Activated T-cell treated with anti-CD3 and anti-CD28 coated beads, Interleukin-2, amount 50 U/mL, for 72 hours (primary cell): ENCODE data around the gene PIGS. TPM values are rescaled to one million over a fixed set of nuclear protein-coding genes. Genes with fewer than 3 reads are reported as not detected.

ENCODE experiments used
- ATAC-seq, 2 donors: fragments of 150-1000 bp; cut with Tn5 transposase; replicated peaks in 1 of 2; 2 replicates each; pipeline ENCODE4 v1.10.0; 2021; ENCODE audit warnings: moderate library complexity in 2 of 2, mild to moderate bottlenecking in 1 of 2
- DNase-seq, 2 donors: peaks; one replicate each; pipeline ENCODE4 v3.0.0; 2021 to 2022; ENCODE audit warnings: mixed read lengths in 1 of 2
- H3K27ac Mint-ChIP-seq: one replicate; pipeline ENCODE4 v1.8.0; 2022; ENCODE audit warnings: mild to moderate bottlenecking, moderate library complexity, mixed read lengths
- H3K27me3 Mint-ChIP-seq: one replicate; pipeline ENCODE4 v1.8.0; 2022; ENCODE audit warnings: low read depth, mixed read lengths
- H3K36me3 Mint-ChIP-seq, 2 donors: one replicate each; pipeline ENCODE4 v1.8.0; 2022; ENCODE audit warnings: mixed read lengths in 2 of 2, mild to moderate bottlenecking in 1 of 2; ENCODE audit not compliant: insufficient read depth in 2 of 2
- H3K4me1 Mint-ChIP-seq: one replicate; pipeline ENCODE4 v1.8.0; 2022; ENCODE audit warnings: low read depth, mixed read lengths
- H3K4me3 Mint-ChIP-seq, 2 donors: one replicate each; pipeline ENCODE4 v1.8.0; 2022; ENCODE audit warnings: mild to moderate bottlenecking in 2 of 2, mixed read lengths in 2 of 2, moderate library complexity in 2 of 2
- H3K9me3 Mint-ChIP-seq, 2 donors: one replicate each; pipeline ENCODE4 v1.8.0; 2022; ENCODE audit warnings: mixed read lengths in 2 of 2
- total RNA-seq, 2 donors: library from RNA; stranded (reverse); gene quantifications; one replicate each; pipeline ENCODE4 v1.2.3, GENCODE V29; 2022

Gene PIGS
- total RNA-seq, 2 donors from 2014 or later, result 46.3 to 53.5 TPM

DNA sequence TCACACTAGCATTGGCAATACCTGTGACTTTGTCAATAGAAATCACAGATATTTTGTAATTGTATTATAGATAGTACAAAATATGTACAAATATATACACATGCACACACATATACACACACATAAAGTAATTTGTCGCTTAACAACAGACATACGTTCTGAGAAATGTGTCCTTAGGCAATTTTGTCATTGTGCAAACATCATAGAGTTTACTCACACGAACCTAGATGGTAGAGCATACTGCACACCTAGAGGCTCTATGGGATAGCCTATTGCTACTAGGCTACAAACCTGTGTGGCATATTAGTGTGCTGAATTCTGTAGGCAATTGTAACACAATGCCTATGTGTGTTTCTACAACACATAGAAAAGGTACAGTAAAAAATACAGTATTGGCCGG, 29.9 kb downstream of the PIGS start:
- no peak for DNase-seq
- no peak for ATAC-seq
- no peaks in the 10 kb centered on the region for H3K36me3 Mint-ChIP-seq
- H3K4me3 Mint-ChIP-seq, result no peak overlapping the region
- H3K27me3 Mint-ChIP-seq, result no peaks in the 10 kb centered on the region
- no peaks in the 10 kb centered on the region for H3K9me3 Mint-ChIP-seq
- H3K4me1 Mint-ChIP-seq, result no peaks in the 10 kb centered on the region
- H3K27ac Mint-ChIP-seq, result no peak overlapping the region

GRCh38 chr17:28540231-28540630, 31.1 kb downstream of the PIGS start:
- H3K27ac Mint-ChIP-seq, result no peak overlapping the region
- no peak overlapping the region for H3K4me3 Mint-ChIP-seq
- DNase-seq, result no peak
- H3K9me3 Mint-ChIP-seq, result no peaks in the 10 kb centered on the region
- no peaks in the 10 kb centered on the region for H3K4me1 Mint-ChIP-seq
- peak in 1 of 2 donors; percentile 10 for ATAC-seq
- H3K36me3 Mint-ChIP-seq, result no peaks in the 10 kb centered on the region
- H3K27me3 Mint-ChIP-seq, result no peaks in the 10 kb centered on the region

- no peak overlapping the region for H3K4me3 Mint-ChIP-seq
- no peak for DNase-seq
- ATAC-seq, result no peak
- H3K4me1 Mint-ChIP-seq, result no peaks in the 10 kb centered on the region
- no peak overlapping the region for H3K27ac Mint-ChIP-seq
- no peaks in the 10 kb centered on the region for H3K9me3 Mint-ChIP-seq
- no peaks in the 10 kb centered on the region for H3K27me3 Mint-ChIP-seq
- no peaks in the 10 kb centered on the region for H3K36me3 Mint-ChIP-seq
Observed at GRCh38 chr17:28538296-28538895, 32.9 kb downstream of the PIGS start.

- Mint-ChIP-seq H3K9me3 (no peaks in the 10 kb centered on the region), H3K27me3 (no peaks in the 10 kb centered on the region)
Observed at GRCh38 chr17:28537219-28537610, 34.1 kb downstream of the PIGS start.

DNA sequence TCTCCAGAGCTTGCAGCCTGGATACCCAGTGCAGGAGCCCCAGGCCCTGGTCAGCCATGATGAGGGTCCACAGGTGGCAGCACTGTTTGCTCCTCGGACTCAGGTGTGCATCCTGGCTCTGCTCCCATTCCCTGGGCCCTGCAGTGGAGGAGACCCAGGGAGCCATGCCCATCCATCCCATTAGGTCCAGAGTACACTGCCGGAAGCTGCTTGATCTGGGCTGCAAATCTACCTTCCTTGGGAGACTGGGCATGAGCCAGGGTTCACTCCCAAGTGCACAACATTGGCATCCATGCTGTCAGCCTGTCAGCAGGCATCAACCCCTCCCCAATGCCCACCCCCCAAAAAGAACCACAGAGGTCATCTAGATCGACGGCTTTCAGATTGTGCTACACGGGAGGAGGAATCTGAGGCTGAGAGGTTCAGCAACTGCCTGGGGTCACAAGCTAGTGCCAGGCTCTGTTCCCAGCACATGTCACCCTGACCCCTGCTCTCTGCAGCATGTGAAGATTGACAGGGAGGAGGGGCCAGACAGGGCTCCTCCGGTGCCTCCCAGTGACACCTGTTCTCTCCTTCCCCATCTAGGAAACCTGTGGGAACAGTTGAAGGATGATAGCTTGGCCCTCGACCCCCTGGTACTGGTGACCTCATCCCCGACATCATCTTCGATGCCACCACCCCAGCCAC, 34.6 kb downstream of the PIGS start:
- ATAC-seq, result no peak
- H3K9me3 Mint-ChIP-seq, result no peaks in the 10 kb centered on the region
- DNase-seq, result no peak

More at GRCh38 chr17:28537219-28537610, 34.1 kb downstream of the PIGS start:
- no peak for DNase-seq
- ATAC-seq, result no peak
- Mint-ChIP-seq H3K4me1 (no peaks in the 10 kb centered on the region), H3K4me3 (no peak overlapping the region), H3K36me3 (no peaks in the 10 kb centered on the region), H3K27ac (no peak overlapping the region)

GRCh38 chr17:28534740-28535375, 36.5 kb downstream of the PIGS start:
- Mint-ChIP-seq H3K27ac (no peak overlapping the region), H3K36me3 (no peaks in the 10 kb centered on the region), H3K27me3 (no peaks in the 10 kb centered on the region), H3K9me3 (no peaks in the 10 kb centered on the region), H3K4me1 (no peaks in the 10 kb centered on the region), H3K4me3 (no peak overlapping the region)
- DNase-seq, result no peak
- no peak for ATAC-seq

More for the DNA sequence above, 34.6 kb downstream of the PIGS start:
- H3K27me3 Mint-ChIP-seq, result no peaks in the 10 kb centered on the region
- no peak overlapping the region for H3K27ac Mint-ChIP-seq
- no peaks in the 10 kb centered on the region for H3K36me3 Mint-ChIP-seq
- H3K4me1 Mint-ChIP-seq, result no peaks in the 10 kb centered on the region
- no peak overlapping the region for H3K4me3 Mint-ChIP-seq

GRCh38 chr17:28533091-28533807, 38.1 kb downstream of the PIGS start:
- no peak overlapping the region for H3K27ac Mint-ChIP-seq
- DNase-seq, result no peak
- no peaks in the 10 kb centered on the region for H3K27me3 Mint-ChIP-seq
- H3K36me3 Mint-ChIP-seq, result no peaks in the 10 kb centered on the region
- H3K4me1 Mint-ChIP-seq, result no peaks in the 10 kb centered on the region
- no peak for ATAC-seq
- no peak overlapping the region for H3K4me3 Mint-ChIP-seq
- H3K9me3 Mint-ChIP-seq, result no peaks in the 10 kb centered on the region

- ATAC-seq, result no peak
- H3K27ac Mint-ChIP-seq, result no peak overlapping the region
- no peak overlapping the region for H3K4me3 Mint-ChIP-seq
- no peaks in the 10 kb centered on the region for H3K9me3 Mint-ChIP-seq
- no peaks in the 10 kb centered on the region for H3K36me3 Mint-ChIP-seq
- no peak for DNase-seq
- no peaks in the 10 kb centered on the region for H3K27me3 Mint-ChIP-seq
- H3K4me1 Mint-ChIP-seq, result no peaks in the 10 kb centered on the region
Observed at GRCh38 chr17:28532050-28532960, 39.0 kb downstream of the PIGS start.

- ATAC-seq (no peak), DNase-seq (no peak)
- H3K36me3 Mint-ChIP-seq, result no peaks in the 10 kb centered on the region
Observed at GRCh38 chr17:28530926-28531325, 40.4 kb downstream of the PIGS start.

GRCh38 chr17:28530250-28530649, 41.1 kb downstream of the PIGS start:
- ATAC-seq, result no peak
- Mint-ChIP-seq H3K27ac (no peak overlapping the region), H3K4me3 (no peak overlapping the region), H3K4me1 (no peaks in the 10 kb centered on the region), H3K27me3 (no peaks in the 10 kb centered on the region), H3K9me3 (no peaks in the 10 kb centered on the region), H3K36me3 (no peaks in the 10 kb centered on the region)
- no peak for DNase-seq

More at GRCh38 chr17:28530926-28531325, 40.4 kb downstream of the PIGS start:
- H3K9me3 Mint-ChIP-seq, result no peaks in the 10 kb centered on the region
- H3K4me1 Mint-ChIP-seq, result no peaks in the 10 kb centered on the region
- H3K4me3 Mint-ChIP-seq, result no peak overlapping the region
- H3K27ac Mint-ChIP-seq, result no peak overlapping the region
- no peaks in the 10 kb centered on the region for H3K27me3 Mint-ChIP-seq

DNA sequence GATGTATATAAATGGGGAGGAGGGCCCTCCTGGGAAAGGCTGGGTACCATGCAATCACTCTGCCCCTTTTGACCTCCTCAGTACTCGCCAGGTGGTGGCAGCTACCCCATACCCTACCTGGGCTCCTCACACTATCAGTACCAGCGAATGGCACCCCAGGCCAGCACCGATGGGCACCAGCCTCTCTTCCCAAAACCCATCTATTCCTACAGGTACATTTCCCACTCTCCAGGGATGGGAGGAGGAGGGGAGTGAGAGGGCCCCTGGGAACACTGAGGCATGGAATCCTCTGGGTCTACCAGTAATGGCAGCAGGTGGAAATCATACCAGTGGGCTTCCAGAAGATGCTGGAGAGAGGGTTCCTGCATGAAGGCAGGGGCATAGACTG, 42.3 kb downstream of the PIGS start:
- H3K27me3 Mint-ChIP-seq, result no peaks in the 10 kb centered on the region
- no peaks in the 10 kb centered on the region for H3K4me1 Mint-ChIP-seq
- no peak overlapping the region for H3K4me3 Mint-ChIP-seq
- H3K36me3 Mint-ChIP-seq, result no peaks in the 10 kb centered on the region
- ATAC-seq (no peak), DNase-seq (no peak)
- no peak overlapping the region for H3K27ac Mint-ChIP-seq
- H3K9me3 Mint-ChIP-seq, result no peaks in the 10 kb centered on the region

- no peaks in the 10 kb centered on the region for H3K36me3 Mint-ChIP-seq
- DNase-seq, result no peak
- no peaks in the 10 kb centered on the region for H3K9me3 Mint-ChIP-seq
- H3K4me3 Mint-ChIP-seq, result no peak overlapping the region
- no peaks in the 10 kb centered on the region for H3K4me1 Mint-ChIP-seq
- ATAC-seq, result no peak
- no peaks in the 10 kb centered on the region for H3K27me3 Mint-ChIP-seq
- no peak overlapping the region for H3K27ac Mint-ChIP-seq
Observed at GRCh38 chr17:28528327-28529012, 42.9 kb downstream of the PIGS start.
